ENCODE results near the gene GTF2F2. TPM values are rescaled to one million over a fixed set of nuclear protein-coding genes. Genes with fewer than 3 reads are reported as not detected.

GTF2F2 gene
- total RNA-seq, 1 experiment from 2014 or later, result 40.1 TPM

DNA sequence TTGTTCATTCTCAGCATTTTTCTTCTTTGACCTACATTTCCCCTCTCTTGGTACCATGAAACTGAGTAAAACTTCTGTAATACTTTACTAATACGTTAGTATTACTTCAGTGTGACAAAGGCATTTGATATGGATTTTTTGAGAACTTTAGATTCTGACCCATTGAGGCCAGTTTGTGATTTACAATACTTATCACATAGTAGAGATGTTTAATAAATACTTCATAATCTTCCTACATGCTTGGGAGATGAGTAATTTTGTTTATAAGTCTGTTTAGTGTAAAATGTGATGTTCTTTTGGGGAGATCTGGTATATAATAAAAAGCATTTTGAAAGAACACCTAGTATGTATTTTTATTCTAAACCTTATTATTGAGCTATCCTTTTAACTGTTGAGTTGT, 29.7 kb downstream of the GTF2F2 start (continued):
- TF ChIP-seq ZBTB33 (IDR thresholded peaks at IDR 0.05; ENCODE audit: extremely low read depth, insufficient replicate concordance, low read length) (no peak), SIN3A (IDR thresholded peaks at IDR 0.05; ENCODE audit: low read depth) (no peak), CEBPB (IDR thresholded peaks at IDR 0.05; ENCODE audit: low read depth) (no peak), EGR1 (IDR thresholded peaks at IDR 0.05; ENCODE audit: low read depth) (no peak), MAX (IDR thresholded peaks at IDR 0.05) (no peak), ZNF274 (IDR thresholded peaks at IDR 0.05; ENCODE audit: low read depth, low read length) (no peak)

DNA sequence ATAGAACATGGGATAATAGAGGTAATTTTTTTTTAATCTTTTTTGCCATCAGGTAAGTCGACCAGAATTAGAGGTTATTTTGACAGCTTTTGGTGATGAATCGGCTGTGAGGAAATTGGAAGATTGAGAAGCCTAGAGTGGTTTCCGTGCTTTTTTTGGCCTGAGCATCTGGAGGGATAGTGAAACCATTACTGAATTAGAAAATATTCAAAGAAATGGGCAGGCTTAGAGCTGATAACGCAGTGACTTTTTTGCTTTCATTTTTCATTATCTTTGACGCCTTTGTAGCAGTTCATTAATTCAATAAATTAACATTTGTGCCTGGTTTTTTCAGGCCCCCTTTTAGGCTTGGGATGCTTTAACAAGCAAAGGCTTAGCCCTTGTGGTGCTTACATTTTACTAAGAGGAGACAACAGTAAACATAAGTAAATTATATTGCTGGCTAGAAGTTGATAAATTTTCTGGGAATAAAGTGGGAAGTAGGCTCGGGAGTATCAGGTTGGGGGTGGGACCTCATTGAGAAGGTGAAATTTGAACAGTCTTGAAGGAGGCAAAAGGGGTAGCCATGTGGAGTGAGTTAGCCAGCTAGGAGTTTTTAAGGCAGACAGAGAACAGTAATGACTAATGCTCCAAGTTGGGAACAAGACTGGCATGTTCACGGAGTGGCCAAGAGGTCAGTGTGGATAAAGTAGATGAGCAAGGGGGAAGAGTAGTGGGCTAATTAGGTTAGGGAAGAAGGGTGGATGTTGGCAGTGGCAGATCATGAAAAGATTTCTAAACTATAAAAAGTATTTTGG, 36.5 kb downstream of the GTF2F2 start:
- intact Hi-C loops (cut with micrococcal nuclease), result no loop called here
- H3K4me2 ChIP-seq (ENCODE audit: low read length), result no peak overlapping the region
- no peaks in the 10 kb centered on the region for H3K27me3 ChIP-seq (ENCODE audit: insufficient read depth, low read length)
- ATAC-seq (no peak), DNase-seq (ENCODE audit: low read depth, low spot score) (no peak)
- no TSS peak for BruUV-seq (replicated peaks)
- H2AFZ ChIP-seq (ENCODE audit: low read depth, low read length, poor library complexity, severe bottlenecking), result no peak overlapping the region
- H3K9me3 ChIP-seq (ENCODE audit: control insufficient read depth in 1 of 2, insufficient read depth in 1 of 2, low read depth in 1 of 2, low read length in 2 of 2), result no peaks in the 10 kb centered on the region
- ChIA-PET CTCF (no interaction called here), RAD21 (ENCODE audit: low non-redundant PET in 1 of 2, low total read pairs in 2 of 2, uncharacterized antibody in 2 of 2, unreplicated experiment in 2 of 2) (no interaction called here), POLR2A (no interaction called here)
- H3K4me1 ChIP-seq (ENCODE audit: control insufficient read depth in 1 of 2, insufficient read depth in 2 of 2, low read length in 2 of 2), result peaks cover 4 to 17% of the 10 kb centered on the region in 2 experiments; a peak in 3 of 4 replicates
- no peak overlapping the region for H3K27ac ChIP-seq (ENCODE audit: low read depth, low read length)
- H4K20me1 ChIP-seq (ENCODE audit: insufficient read depth), result no peaks in the 10 kb centered on the region
- no peaks in the 10 kb centered on the region for H3K9me2 ChIP-seq (ENCODE audit: insufficient read depth)
- H3K9ac ChIP-seq (ENCODE audit: low read length), result no peak overlapping the region
- peaks cover 4 to 17% of the 10 kb centered on the region in 2 experiments; a peak in 3 of 4 replicates for H3K36me3 ChIP-seq (ENCODE audit: control insufficient read depth in 1 of 2, insufficient read depth in 2 of 2, low read length in 2 of 2)
- peaks cover 45% of the 10 kb centered on the region for H3K79me2 ChIP-seq (ENCODE audit: insufficient read depth, low read length)
- no peak overlapping the region for H3K4me3 ChIP-seq (replicated peaks in 1 of 2; ENCODE audit: low read depth in 1 of 2, low read length in 2 of 2)
- TF ChIP-seq EGR1 (IDR thresholded peaks at IDR 0.05; ENCODE audit: low read depth) (no peak), TCF7L2 (IDR thresholded peaks at IDR 0.05; ENCODE audit: borderline replicate concordance, extremely low read depth, insufficient read depth, insufficient read length) (no peak), POLR2A (IDR thresholded peaks at IDR 0.05; ENCODE audit: borderline replicate concordance, extremely low read depth, insufficient read depth, insufficient read length) (no peak), MAX (IDR thresholded peaks at IDR 0.05) (no peak), POLR2AphosphoS5 (IDR thresholded peaks at IDR 0.05; ENCODE audit: low read depth, low read length) (no peak), SP1 (IDR thresholded peaks at IDR 0.05; ENCODE audit: low read depth) (no peak), SIN3A (IDR thresholded peaks at IDR 0.05; ENCODE audit: low read depth) (no peak), ELF1 (IDR thresholded peaks at IDR 0.05; ENCODE audit: borderline replicate concordance, low read depth) (no peak), REST (IDR thresholded peaks at IDR 0.05; ENCODE audit: low read depth) (no peak), EZH2phosphoT487 (IDR thresholded peaks at IDR 0.05; ENCODE audit: borderline replicate concordance) (no peak)
- TF ChIP-seq, protein P1, sequence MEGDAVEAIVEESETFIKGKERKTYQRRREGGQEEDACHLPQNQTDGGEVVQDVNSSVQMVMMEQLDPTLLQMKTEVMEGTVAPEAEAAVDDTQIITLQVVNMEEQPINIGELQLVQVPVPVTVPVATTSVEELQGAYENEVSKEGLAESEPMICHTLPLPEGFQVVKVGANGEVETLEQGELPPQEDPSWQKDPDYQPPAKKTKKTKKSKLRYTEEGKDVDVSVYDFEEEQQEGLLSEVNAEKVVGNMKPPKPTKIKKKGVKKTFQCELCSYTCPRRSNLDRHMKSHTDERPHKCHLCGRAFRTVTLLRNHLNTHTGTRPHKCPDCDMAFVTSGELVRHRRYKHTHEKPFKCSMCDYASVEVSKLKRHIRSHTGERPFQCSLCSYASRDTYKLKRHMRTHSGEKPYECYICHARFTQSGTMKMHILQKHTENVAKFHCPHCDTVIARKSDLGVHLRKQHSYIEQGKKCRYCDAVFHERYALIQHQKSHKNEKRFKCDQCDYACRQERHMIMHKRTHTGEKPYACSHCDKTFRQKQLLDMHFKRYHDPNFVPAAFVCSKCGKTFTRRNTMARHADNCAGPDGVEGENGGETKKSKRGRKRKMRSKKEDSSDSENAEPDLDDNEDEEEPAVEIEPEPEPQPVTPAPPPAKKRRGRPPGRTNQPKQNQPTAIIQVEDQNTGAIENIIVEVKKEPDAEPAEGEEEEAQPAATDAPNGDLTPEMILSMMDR (IDR thresholded peaks at IDR 0.05 in 2 of 3, conservative IDR thresholded peaks at IDR 0.05 in 1 of 3; ENCODE audit: borderline replicate concordance in 1 of 3, insufficient read depth in 1 of 3, low read depth in 2 of 3, low read length in 2 of 3), result no peak
- TF ChIP-seq, protein P2, sequence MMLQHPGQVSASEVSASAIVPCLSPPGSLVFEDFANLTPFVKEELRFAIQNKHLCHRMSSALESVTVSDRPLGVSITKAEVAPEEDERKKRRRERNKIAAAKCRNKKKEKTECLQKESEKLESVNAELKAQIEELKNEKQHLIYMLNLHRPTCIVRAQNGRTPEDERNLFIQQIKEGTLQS (IDR thresholded peaks at IDR 0.05), result no peak

All from HCT116 (cell line).